GM23248 (cell line): Measurements from ENCODE around the gene KCTD13.

ENCODE experiments used
- EZH2 ChIP-seq: fragments of 200-600 bp; sonication (generic); IDR thresholded peaks from 2 replicates; pipeline ENCODE4 v1.6.1; 2018; ENCODE audit warnings: antibody characterized with exemption, mild to moderate bottlenecking; ENCODE audit not compliant: insufficient read depth, poor library complexity, severe bottlenecking
- EZH2phosphoT487 ChIP-seq: fragments of 200-600 bp; sonication (generic); IDR thresholded peaks from 2 replicates; pipeline ENCODE4 v1.6.1; 2018; ENCODE audit warnings: antibody characterized with exemption, moderate library complexity, mild to moderate bottlenecking, low read depth; ENCODE audit not compliant: insufficient read depth

GRCh38 chr16:29972500-29972899, 46.5 kb upstream of the KCTD13 start:
- TF ChIP-seq EZH2phosphoT487 (no peak), EZH2 (no peak)
